ENCODE results near the gene HOXA7. TPM values are rescaled to one million over a fixed set of nuclear protein-coding genes. Genes with fewer than 3 reads are reported as not detected.

Gene HOXA7
- total RNA-seq, 1 donor from 2014 or later = 1.6 TPM

DNA sequence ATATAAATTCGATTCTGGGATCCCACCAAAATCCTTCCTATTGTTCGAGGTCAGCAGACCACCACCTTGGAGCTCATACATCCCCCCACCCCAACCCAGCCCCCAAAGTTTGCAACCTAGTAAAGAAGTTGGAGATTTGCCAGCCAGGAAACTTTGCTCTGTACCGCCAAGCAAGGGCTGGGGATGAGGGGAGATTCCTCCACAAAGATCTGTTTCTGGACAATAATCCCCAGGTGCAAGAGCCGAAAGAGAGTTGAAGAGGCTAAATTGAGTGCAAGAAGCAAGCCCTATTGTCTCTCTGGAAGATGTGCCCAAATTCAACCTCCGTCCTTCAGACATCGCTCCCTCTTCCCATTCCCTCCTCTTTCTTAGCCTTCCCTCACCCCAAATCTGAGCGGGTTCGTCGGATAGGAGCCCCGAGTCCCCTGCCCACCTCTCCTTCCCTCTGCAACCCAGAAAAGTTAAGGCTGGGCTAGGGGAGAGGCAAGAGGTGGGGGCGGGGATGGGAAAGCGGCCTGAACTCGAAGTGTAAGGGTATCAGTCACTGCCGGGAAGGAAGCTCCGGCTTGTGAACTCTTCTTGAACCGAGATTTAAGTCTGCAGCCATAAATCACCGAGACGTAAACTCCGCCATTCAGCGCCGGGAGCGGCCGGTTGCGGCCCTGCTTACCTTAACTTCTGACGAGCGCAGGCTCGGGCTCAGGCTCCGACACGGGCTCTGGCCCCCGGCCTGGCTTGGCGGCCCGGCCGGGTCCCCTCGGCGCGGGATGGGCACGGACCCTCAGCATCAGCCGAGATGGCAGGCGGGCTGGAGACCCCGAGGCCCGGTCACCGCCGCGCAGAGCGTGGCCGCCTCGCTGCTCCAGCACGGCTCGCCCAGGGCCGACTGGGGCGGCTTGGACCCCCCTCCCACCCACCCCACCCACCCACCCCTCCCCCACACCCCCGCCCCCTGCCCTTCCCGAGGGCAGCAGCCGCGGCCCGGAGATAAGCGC is 43.2 kb downstream of the HOXA7 start:
- no peaks in the 10 kb centered on the region for H3K27me3 ChIP-seq (ENCODE audit: control insufficient read depth in 3 of 3, insufficient read depth in 3 of 3, low read length in 3 of 3)
- peak overlapping the region; percentile 71 to 79 (median 72) for H3K9ac ChIP-seq (ENCODE audit: low read depth in 1 of 3, low read length in 3 of 3)
- peak overlapping the region; percentile 88 for H3K27ac ChIP-seq (ENCODE audit: low read depth, low read length)
- H3K4me1 ChIP-seq (ENCODE audit: control insufficient read depth in 3 of 3, insufficient read depth in 3 of 3, low read length in 3 of 3) = peaks cover 30 to 39% (median 34%) of the 10 kb centered on the region in 3 donors
- H3K9me3 ChIP-seq (ENCODE audit: control insufficient read depth in 3 of 3, low read length in 3 of 3) = no peaks in the 10 kb centered on the region
- peak overlapping the region; percentile 71 to 77 (median 71) for H3K4me3 ChIP-seq (ENCODE audit: low read length in 3 of 3)
- H3K36me3 ChIP-seq (ENCODE audit: control insufficient read depth in 3 of 3, insufficient read depth in 3 of 3, low read length in 3 of 3) = peaks cover 0 to 4% (median 0%) of the 10 kb centered on the region in 3 donors

DNA sequence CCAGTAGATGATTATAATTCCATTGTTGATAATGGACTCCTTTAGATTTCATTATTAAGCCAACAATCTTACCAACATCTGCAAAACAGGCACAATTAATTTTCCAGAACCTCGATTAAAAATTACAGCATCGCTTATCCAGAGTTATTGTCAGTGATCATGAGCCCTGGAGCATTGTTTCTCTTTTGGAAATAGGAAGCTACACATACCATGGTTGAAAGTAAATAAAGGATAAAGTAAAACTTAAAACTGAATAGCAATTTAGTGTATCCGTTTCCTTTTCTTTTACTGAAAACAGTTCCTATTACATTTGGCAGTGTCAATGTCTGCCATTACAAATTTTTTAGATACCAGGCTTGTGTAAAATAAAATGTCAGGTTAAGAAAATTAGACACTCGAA is 44.1 kb downstream of the HOXA7 start:
- H3K9me3 ChIP-seq (ENCODE audit: control insufficient read depth in 3 of 3, low read length in 3 of 3) = no peaks in the 10 kb centered on the region
- no peaks in the 10 kb centered on the region for H3K27me3 ChIP-seq (ENCODE audit: control insufficient read depth in 3 of 3, insufficient read depth in 3 of 3, low read length in 3 of 3)
- peak overlapping the region; percentile 77 for H3K27ac ChIP-seq (ENCODE audit: low read depth, low read length)
- H3K4me1 ChIP-seq (ENCODE audit: control insufficient read depth in 3 of 3, insufficient read depth in 3 of 3, low read length in 3 of 3) = peaks cover 28 to 38% (median 34%) of the 10 kb centered on the region in 3 donors
- peak overlapping the region in 1 of 3 donors; percentile 77 for H3K4me3 ChIP-seq (ENCODE audit: low read length in 3 of 3)
- H3K9ac ChIP-seq (ENCODE audit: low read depth in 1 of 3, low read length in 3 of 3) = no peak overlapping the region
- H3K36me3 ChIP-seq (ENCODE audit: control insufficient read depth in 3 of 3, insufficient read depth in 3 of 3, low read length in 3 of 3) = peaks cover 0 to 4% (median 0%) of the 10 kb centered on the region in 3 donors

DNA sequence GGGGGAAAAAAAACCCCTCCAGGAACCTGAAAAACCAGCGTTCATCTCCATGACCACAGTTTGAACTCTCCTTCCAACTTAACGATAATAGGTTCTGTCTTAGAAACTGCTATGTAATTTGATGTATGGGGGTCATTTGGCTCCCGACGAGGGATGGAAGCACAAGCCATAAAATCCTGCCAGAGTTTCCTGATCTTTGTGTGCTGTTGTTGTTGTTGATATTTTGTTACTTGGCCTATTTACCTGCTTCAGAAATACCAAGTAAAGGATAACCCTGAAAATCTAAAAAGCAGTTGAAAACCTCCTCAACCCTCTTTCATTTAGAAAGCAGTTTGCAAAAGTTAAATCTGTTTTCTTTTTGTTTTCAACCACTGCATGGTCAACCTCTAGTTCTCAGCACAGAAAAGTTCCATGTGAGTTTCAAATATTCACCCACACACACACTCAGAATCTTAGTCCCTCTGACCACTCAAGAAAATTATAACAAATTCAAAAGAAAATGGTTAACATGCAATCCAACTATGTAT is 44.7 kb downstream of the HOXA7 start:
- Histone ChIP-seq H3K9me3 (ENCODE audit: control insufficient read depth in 3 of 3, low read length in 3 of 3) (no peaks in the 10 kb centered on the region), H3K27me3 (ENCODE audit: control insufficient read depth in 3 of 3, insufficient read depth in 3 of 3, low read length in 3 of 3) (no peaks in the 10 kb centered on the region), H3K9ac (ENCODE audit: low read depth in 1 of 3, low read length in 3 of 3) (no peak overlapping the region), H3K36me3 (ENCODE audit: control insufficient read depth in 3 of 3, insufficient read depth in 3 of 3, low read length in 3 of 3) (peaks cover 0 to 4% (median 0%) of the 10 kb centered on the region in 3 donors), H3K4me3 (ENCODE audit: low read length in 3 of 3) (no peak overlapping the region), H3K4me1 (ENCODE audit: control insufficient read depth in 3 of 3, insufficient read depth in 3 of 3, low read length in 3 of 3) (peaks cover 27 to 38% (median 35%) of the 10 kb centered on the region in 3 donors), H3K27ac (ENCODE audit: low read depth, low read length) (peak overlapping the region; percentile 77)

DNA sequence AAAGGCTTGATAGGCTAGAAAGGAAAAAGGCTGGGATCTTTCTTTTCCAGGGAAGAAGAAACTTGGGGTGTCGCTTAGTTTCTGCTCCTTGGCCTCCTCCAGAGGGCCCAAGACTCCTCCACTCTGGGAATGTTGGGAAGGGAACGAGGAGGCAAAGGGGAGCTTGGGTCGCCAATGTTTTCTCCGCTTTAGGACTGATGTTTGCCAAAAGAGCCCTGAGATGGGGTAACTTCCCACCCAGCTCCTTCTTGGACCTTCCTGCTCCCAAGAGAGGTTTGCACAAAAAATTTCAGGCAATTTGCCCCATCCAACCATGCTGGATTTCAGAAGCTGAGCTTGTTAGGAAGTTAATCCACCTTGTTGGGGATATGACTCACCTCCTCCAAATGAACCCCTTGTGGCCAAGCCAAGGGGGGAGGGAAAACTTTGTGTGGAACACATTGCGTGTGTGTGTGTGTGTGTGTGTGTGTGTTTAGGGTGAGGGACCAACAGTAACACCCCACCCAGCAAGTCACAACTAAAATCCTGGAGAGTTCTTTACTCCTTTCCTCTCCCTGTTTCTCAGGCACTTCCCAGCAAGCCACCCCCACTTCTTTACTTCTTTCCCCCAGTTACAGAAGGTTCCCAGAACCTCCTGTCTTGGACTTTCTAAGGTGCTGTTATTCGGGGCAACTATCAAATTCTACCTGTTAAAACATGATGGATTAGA is 45.3 kb downstream of the HOXA7 start:
- no peaks in the 10 kb centered on the region for H3K27me3 ChIP-seq (ENCODE audit: control insufficient read depth in 3 of 3, insufficient read depth in 3 of 3, low read length in 3 of 3)
- H3K27ac ChIP-seq (ENCODE audit: low read depth, low read length) = peak overlapping the region; percentile 77
- peak overlapping the region in 1 of 3 donors; percentile 59 for H3K9ac ChIP-seq (ENCODE audit: low read depth in 1 of 3, low read length in 3 of 3)
- peaks cover 30 to 43% (median 40%) of the 10 kb centered on the region in 3 donors for H3K4me1 ChIP-seq (ENCODE audit: control insufficient read depth in 3 of 3, insufficient read depth in 3 of 3, low read length in 3 of 3)
- H3K9me3 ChIP-seq (ENCODE audit: control insufficient read depth in 3 of 3, low read length in 3 of 3) = no peaks in the 10 kb centered on the region
- H3K36me3 ChIP-seq (ENCODE audit: control insufficient read depth in 3 of 3, insufficient read depth in 3 of 3, low read length in 3 of 3) = peaks cover 0 to 4% (median 0%) of the 10 kb centered on the region in 3 donors
- peak overlapping the region in 2 of 3 donors; percentile 51 to 56 for H3K4me3 ChIP-seq (ENCODE audit: low read length in 3 of 3)

DNA sequence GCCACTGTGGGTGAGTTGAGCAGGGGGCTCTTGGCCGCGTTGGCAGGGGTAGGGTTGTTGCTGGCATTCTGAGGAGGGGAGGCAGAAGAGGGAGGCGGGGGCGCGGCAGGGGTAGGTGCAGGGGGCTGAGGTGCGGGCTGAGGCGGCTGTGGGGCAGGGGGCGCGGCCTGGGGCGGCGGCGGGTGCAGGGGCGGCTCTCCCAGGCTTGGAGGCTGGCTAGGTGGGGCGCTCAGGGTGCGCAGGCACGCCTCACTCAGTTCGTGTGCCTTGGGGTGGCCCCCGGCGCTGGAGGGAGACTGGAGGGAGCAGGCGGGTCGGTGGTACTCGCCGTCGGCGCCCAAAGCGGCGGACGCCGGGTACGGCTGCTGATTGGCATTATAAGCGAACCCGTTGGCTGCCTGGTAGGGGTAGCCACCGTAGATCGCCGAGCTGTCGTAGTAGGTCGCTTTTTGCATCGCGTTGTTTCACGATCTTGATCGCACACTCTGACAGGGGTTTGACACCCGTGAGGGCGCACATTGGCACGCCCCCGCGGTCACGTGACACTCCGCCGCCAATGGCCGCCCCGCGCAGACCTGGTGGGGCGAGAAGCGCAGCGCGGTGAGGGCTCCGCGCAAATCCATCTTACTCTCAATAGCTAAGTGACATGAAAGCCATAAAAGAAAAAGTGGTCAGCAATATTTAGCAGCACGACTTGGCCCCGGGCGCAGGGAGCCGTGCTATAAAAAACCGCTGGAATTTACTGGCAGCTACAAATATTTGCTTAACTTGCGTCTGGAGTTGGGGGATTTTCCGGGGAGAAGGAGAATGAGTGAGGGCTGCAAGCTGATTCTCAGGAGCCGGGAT is 46.1 kb downstream of the HOXA7 start:
- Histone ChIP-seq H3K27ac (ENCODE audit: low read depth, low read length) (peak overlapping the region; percentile 77), H3K9ac (ENCODE audit: low read depth in 1 of 3, low read length in 3 of 3) (peak overlapping the region in 1 of 3 donors; percentile 59), H3K27me3 (ENCODE audit: control insufficient read depth in 3 of 3, insufficient read depth in 3 of 3, low read length in 3 of 3) (no peaks in the 10 kb centered on the region), H3K36me3 (ENCODE audit: control insufficient read depth in 3 of 3, insufficient read depth in 3 of 3, low read length in 3 of 3) (peaks cover 0 to 4% (median 0%) of the 10 kb centered on the region in 3 donors), H3K4me3 (ENCODE audit: low read length in 3 of 3) (peak overlapping the region; percentile 6 to 56 (median 51)), H3K4me1 (ENCODE audit: control insufficient read depth in 3 of 3, insufficient read depth in 3 of 3, low read length in 3 of 3) (peaks cover 34 to 49% (median 42%) of the 10 kb centered on the region in 3 donors), H3K9me3 (ENCODE audit: control insufficient read depth in 3 of 3, low read length in 3 of 3) (no peaks in the 10 kb centered on the region)

DNA sequence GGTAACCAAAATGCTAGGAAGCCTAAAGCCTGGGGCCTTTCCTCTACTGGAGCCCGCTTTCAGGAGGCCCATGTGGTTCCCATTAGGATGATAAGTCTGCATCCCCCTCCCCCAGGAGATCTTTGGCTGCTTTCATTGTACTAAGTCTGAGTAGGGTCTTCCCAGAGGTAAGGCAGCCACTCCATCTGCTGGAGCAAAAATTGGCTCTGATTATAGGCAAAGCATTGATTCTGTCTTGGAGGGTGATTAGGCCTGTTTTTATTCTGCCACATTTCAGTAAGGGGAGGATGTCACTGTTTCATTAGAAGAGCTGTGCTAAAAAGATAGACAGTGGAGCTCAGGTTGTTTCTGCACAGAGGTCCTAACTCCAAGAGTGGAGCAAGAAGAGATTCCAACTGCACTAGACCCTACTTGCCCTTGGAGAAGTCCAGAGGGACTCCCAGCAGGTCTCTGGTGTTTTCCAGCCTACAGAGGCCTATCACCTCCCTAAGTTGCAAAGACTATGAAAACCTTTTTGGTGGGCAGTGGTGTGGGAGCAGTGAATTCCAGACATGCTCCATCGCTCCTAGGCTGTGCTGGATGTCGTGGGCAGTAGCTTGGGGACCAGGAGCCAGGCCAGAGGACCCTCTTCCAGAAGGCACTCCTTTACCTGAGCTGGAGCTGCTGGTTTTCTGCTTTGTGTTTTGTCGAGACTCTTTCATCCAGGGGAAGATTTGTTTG is 46.8 kb downstream of the HOXA7 start:
- no peak overlapping the region for H3K9ac ChIP-seq (ENCODE audit: low read depth in 1 of 3, low read length in 3 of 3)
- no peak overlapping the region for H3K27ac ChIP-seq (ENCODE audit: low read depth, low read length)
- H3K27me3 ChIP-seq (ENCODE audit: control insufficient read depth in 3 of 3, insufficient read depth in 3 of 3, low read length in 3 of 3) = no peaks in the 10 kb centered on the region

DNA sequence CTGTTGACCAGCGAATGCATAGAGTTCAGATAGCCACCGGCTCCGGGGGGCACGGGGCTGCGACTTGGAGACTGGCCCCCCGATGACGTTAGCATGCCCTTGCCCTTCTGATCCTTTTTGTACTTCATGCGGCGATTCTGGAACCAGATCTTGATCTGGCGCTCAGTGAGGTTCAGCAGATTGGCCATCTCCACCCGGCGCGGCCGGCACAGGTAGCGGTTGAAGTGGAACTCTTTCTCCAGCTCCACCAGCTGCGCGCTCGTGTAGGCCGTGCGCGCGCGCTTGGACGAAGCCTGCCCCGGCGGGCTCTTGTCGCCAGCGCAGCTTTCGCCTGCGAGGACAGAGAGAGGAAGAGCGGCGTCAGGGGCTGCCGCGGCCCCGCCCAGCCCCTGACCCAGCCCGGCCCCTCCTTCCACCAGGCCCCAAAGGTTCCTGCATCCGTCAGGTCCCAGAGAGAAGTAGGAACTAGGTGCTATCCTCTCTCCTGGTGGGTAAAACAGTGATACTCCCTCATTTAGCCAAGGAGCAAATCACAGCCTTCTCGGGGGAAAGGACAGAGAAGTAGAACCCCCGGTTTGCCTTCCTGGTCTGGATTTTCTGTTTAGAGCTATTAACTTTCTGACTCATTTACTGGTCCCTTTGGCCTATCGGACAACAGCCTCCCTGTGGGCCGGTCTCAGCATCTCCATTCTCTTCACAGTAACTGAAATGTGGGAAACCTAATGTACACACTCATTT is 47.9 kb downstream of the HOXA7 start:
- H3K27me3 ChIP-seq (ENCODE audit: control insufficient read depth in 3 of 3, insufficient read depth in 3 of 3, low read length in 3 of 3) = peaks cover 0 to 3% (median 0%) of the 10 kb centered on the region in 3 donors
- H3K36me3 ChIP-seq (ENCODE audit: control insufficient read depth in 3 of 3, insufficient read depth in 3 of 3, low read length in 3 of 3) = peaks cover 0 to 4% (median 0%) of the 10 kb centered on the region in 3 donors
- H3K9ac ChIP-seq (ENCODE audit: low read depth in 1 of 3, low read length in 3 of 3) = peak overlapping the region in 1 of 3 donors; percentile 16
- H3K9me3 ChIP-seq (ENCODE audit: control insufficient read depth in 3 of 3, low read length in 3 of 3) = no peaks in the 10 kb centered on the region
- peaks cover 29 to 47% (median 32%) of the 10 kb centered on the region in 3 donors for H3K4me1 ChIP-seq (ENCODE audit: control insufficient read depth in 3 of 3, insufficient read depth in 3 of 3, low read length in 3 of 3)
- peak overlapping the region in 1 of 3 donors; percentile 41 for H3K4me3 ChIP-seq (ENCODE audit: low read length in 3 of 3)
- H3K27ac ChIP-seq (ENCODE audit: low read depth, low read length) = peak overlapping the region; percentile 61

More for the DNA sequence above, 46.8 kb downstream of the HOXA7 start:
- H3K36me3 ChIP-seq (ENCODE audit: control insufficient read depth in 3 of 3, insufficient read depth in 3 of 3, low read length in 3 of 3) = peaks cover 0 to 4% (median 0%) of the 10 kb centered on the region in 3 donors
- H3K4me1 ChIP-seq (ENCODE audit: control insufficient read depth in 3 of 3, insufficient read depth in 3 of 3, low read length in 3 of 3) = peaks cover 34 to 49% (median 38%) of the 10 kb centered on the region in 3 donors
- H3K9me3 ChIP-seq (ENCODE audit: control insufficient read depth in 3 of 3, low read length in 3 of 3) = no peaks in the 10 kb centered on the region
- H3K4me3 ChIP-seq (ENCODE audit: low read length in 3 of 3) = peak overlapping the region in 1 of 3 donors; percentile 6
